ENCODE data around the gene DNAH10.

The DNAH10 gene

DNA sequence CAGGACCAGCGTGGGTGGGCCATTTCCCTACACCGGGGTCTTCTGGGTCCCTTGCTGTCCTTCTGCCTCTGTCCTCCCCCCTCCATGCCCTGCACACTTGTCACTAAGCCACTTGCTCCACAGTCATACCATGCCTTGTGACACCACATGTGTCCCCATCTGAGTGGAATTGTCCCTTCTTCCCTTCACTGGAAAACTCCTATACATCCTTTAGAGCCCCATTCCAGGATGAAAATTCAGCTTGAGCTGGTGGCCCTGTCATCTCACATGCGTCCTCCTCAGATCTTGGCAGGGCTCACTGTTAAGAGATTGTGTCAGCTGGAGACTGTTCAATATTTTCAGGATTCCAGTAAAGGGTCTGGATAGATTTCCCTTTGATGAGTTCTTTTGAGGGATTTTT is 87.4 kb downstream of the DNAH10 start:
- no peak for ATAC-seq
- no peak for TF ChIP-seq TSHZ2 (CRISPR knock-in tag; IDR thresholded peaks at IDR 0.05)
- TF ChIP-seq ZFP30 (CRISPR knock-in tag; IDR thresholded peaks at IDR 0.05) = no peak
- TF ChIP-seq ESRRG (CRISPR knock-in tag; IDR thresholded peaks at IDR 0.05) = no peak
- TF ChIP-seq CSRNP3 (CRISPR knock-in tag; IDR thresholded peaks at IDR 0.05) = no peak
- no peak for TF ChIP-seq ISL1 (CRISPR knock-in tag; IDR thresholded peaks at IDR 0.05)
- TF ChIP-seq ZFP3 (CRISPR knock-in tag; IDR thresholded peaks at IDR 0.05) = peak; percentile 88
- no peak for TF ChIP-seq GLIS3 (CRISPR knock-in tag; IDR thresholded peaks at IDR 0.05)

- no peak for ATAC-seq
- TF ChIP-seq ZNF8 (CRISPR knock-in tag; IDR thresholded peaks at IDR 0.05) (no peak), BACH2 (CRISPR knock-in tag; IDR thresholded peaks at IDR 0.05; ENCODE audit: borderline replicate concordance) (no peak), TOX (CRISPR knock-in tag; IDR thresholded peaks at IDR 0.05; ENCODE audit: borderline replicate concordance) (no peak), CSDC2 (CRISPR knock-in tag; IDR thresholded peaks at IDR 0.05) (no peak)
Measured at GRCh38 chr12:123850246-123851134, 88.4 kb downstream of the DNAH10 start.

DNA sequence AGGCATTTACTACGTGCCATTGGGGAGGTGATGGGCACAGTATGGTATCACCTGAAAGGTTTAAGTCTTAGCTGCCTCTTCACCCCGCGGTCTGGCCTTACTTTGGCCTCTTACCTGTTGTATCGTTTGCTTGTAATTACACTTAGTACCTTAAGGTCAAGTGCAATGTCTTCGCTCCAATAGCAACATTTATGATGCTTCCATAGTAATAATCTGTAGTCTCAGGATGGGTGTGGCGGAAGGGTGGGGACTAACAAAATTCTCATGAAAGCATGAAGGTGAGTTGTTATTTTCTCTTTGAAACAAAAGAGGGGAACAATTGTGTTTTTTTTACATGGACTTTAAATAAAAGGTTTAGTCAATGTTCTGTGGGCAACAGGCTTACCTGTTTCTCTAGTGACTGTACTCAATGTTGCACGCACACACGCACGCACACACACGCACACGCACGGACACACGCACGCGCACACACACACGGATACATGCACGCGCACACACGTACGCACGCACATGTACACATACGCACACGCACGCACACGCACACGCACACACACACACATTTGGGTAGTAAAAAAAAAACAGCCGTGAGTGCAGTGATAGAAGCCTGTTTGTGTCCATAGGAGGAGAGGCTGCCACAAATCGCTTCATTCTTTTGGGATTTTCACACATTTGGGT is 91.4 kb downstream of the DNAH10 start:
- ATAC-seq = no peak
- TF ChIP-seq PPARA (CRISPR knock-in tag; IDR thresholded peaks at IDR 0.05; ENCODE audit: borderline replicate concordance) (no peak), OSR1 (CRISPR knock-in tag; IDR thresholded peaks at IDR 0.05) (no peak), ZNF8 (CRISPR knock-in tag; IDR thresholded peaks at IDR 0.05) (no peak), CSDC2 (CRISPR knock-in tag; IDR thresholded peaks at IDR 0.05) (no peak), BACH2 (CRISPR knock-in tag; IDR thresholded peaks at IDR 0.05; ENCODE audit: borderline replicate concordance) (no peak), ZFP3 (CRISPR knock-in tag; IDR thresholded peaks at IDR 0.05) (no peak)

GRCh38 chr12:123854232-123854631 is 92.1 kb downstream of the DNAH10 start:
- no peak for ATAC-seq
- TF ChIP-seq BACH2 (CRISPR knock-in tag; IDR thresholded peaks at IDR 0.05; ENCODE audit: borderline replicate concordance) (no peak), TCF4 (CRISPR knock-in tag; IDR thresholded peaks at IDR 0.05; ENCODE audit: borderline replicate concordance) (no peak), ISL1 (CRISPR knock-in tag; IDR thresholded peaks at IDR 0.05) (no peak), ZC3H10 (CRISPR knock-in tag; IDR thresholded peaks at IDR 0.05) (no peak), OSR1 (CRISPR knock-in tag; IDR thresholded peaks at IDR 0.05) (no peak), CSRNP3 (CRISPR knock-in tag; IDR thresholded peaks at IDR 0.05) (no peak), RARB (CRISPR knock-in tag; IDR thresholded peaks at IDR 0.05) (no peak), TOX (CRISPR knock-in tag; IDR thresholded peaks at IDR 0.05; ENCODE audit: borderline replicate concordance) (no peak), ESRRG (CRISPR knock-in tag; IDR thresholded peaks at IDR 0.05) (no peak), ZFP3 (CRISPR knock-in tag; IDR thresholded peaks at IDR 0.05) (no peak)
- TF ChIP-seq, protein P1, sequence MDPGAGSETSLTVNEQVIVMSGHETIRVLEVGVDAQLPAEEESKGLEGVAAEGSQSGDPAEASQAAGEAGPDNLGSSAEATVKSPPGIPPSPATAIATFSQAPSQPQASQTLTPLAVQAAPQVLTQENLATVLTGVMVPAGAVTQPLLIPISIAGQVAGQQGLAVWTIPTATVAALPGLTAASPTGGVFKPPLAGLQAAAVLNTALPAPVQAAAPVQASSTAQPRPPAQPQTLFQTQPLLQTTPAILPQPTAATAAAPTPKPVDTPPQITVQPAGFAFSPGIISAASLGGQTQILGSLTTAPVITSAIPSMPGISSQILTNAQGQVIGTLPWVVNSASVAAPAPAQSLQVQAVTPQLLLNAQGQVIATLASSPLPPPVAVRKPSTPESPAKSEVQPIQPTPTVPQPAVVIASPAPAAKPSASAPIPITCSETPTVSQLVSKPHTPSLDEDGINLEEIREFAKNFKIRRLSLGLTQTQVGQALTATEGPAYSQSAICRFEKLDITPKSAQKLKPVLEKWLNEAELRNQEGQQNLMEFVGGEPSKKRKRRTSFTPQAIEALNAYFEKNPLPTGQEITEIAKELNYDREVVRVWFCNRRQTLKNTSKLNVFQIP (CRISPR knock-in tag; IDR thresholded peaks at IDR 0.05; ENCODE audit: borderline replicate concordance, low read depth) = no peak
